ENCODE measurements around the gene RBM38.
"Not testable (repeated sequence)": the region's sequence is repeated elsewhere in the genome, so short reads cannot be mapped to it uniquely, and the experiment has no call there.

The RBM38 gene

GRCh38 chr20:57390604-57391438 lies at the start of gene RBM38:
TSS of gene RBM38 (plus strand) at chr20:57391396. CDS start at chr20:57391582, 186 bp downstream.
- H3K36me3 ChIP-seq (ENCODE audit: control insufficient read depth, insufficient read depth, low read length, severe bottlenecking) = peaks cover 8% of the 10 kb centered on the region
- DNase-seq (ENCODE audit: low read depth) = peak; percentile 85
- H3K4me3 ChIP-seq (ENCODE audit: low read length) = peak within 1 kb of the TSS; percentile 86
- no peaks in the 10 kb centered on the region for H3K9me3 ChIP-seq (ENCODE audit: control insufficient read depth, low read length)
- peaks cover 42% of the 10 kb centered on the region for H3K4me1 ChIP-seq (ENCODE audit: control insufficient read depth, insufficient read depth, low read length)
- H3K9ac ChIP-seq (ENCODE audit: low read length) = peak within 1 kb of the TSS; percentile 83
- no peaks in the 10 kb centered on the region for H3K27me3 ChIP-seq (replicated peaks; ENCODE audit: control insufficient read depth, insufficient read depth, low read length)

GRCh38 chr20:57341663-57342062 lies 49.5 kb upstream of the RBM38 start:
- peaks cover 2% of the 10 kb centered on the region for H3K4me1 ChIP-seq (ENCODE audit: control insufficient read depth, insufficient read depth, low read length)
- H3K9me3 ChIP-seq (ENCODE audit: control insufficient read depth, low read length) = no peaks in the 10 kb centered on the region
- no peaks in the 10 kb centered on the region for H3K36me3 ChIP-seq (ENCODE audit: control insufficient read depth, insufficient read depth, low read length, severe bottlenecking)
- H3K9ac ChIP-seq (ENCODE audit: low read length) = no peak overlapping the region
- no peak overlapping the region for H3K4me3 ChIP-seq (ENCODE audit: low read length)
- no peaks in the 10 kb centered on the region for H3K27me3 ChIP-seq (replicated peaks; ENCODE audit: control insufficient read depth, insufficient read depth, low read length)
- no peak for DNase-seq (ENCODE audit: low read depth)

GRCh38 chr20:57342829-57343228 lies 48.4 kb upstream of the RBM38 start:
- Histone ChIP-seq H3K27me3 (replicated peaks; ENCODE audit: control insufficient read depth, insufficient read depth, low read length) (no peaks in the 10 kb centered on the region), H3K9ac (ENCODE audit: low read length) (no peak overlapping the region), H3K4me1 (ENCODE audit: control insufficient read depth, insufficient read depth, low read length) (peaks cover 2% of the 10 kb centered on the region), H3K36me3 (ENCODE audit: control insufficient read depth, insufficient read depth, low read length, severe bottlenecking) (no peaks in the 10 kb centered on the region), H3K4me3 (ENCODE audit: low read length) (no peak overlapping the region), H3K9me3 (ENCODE audit: control insufficient read depth, low read length) (no peaks in the 10 kb centered on the region)
- no peak for DNase-seq (ENCODE audit: low read depth)

- H3K4me3 ChIP-seq (ENCODE audit: low read length) = no peak overlapping the region
Measured at GRCh38 chr20:57346477-57346876, 44.7 kb upstream of the RBM38 start.

GRCh38 chr20:57347393-57347792 lies 43.8 kb upstream of the RBM38 start:
- Histone ChIP-seq H3K4me1 (ENCODE audit: control insufficient read depth, insufficient read depth, low read length) (peaks cover 10% of the 10 kb centered on the region), H3K4me3 (ENCODE audit: low read length) (no peak overlapping the region), H3K9me3 (ENCODE audit: control insufficient read depth, low read length) (no peaks in the 10 kb centered on the region), H3K9ac (ENCODE audit: low read length) (no peak overlapping the region), H3K36me3 (ENCODE audit: control insufficient read depth, insufficient read depth, low read length, severe bottlenecking) (no peaks in the 10 kb centered on the region), H3K27me3 (replicated peaks; ENCODE audit: control insufficient read depth, insufficient read depth, low read length) (no peaks in the 10 kb centered on the region)
- no peak for DNase-seq (ENCODE audit: low read depth)

More at GRCh38 chr20:57346477-57346876, 44.7 kb upstream of the RBM38 start:
- DNase-seq (ENCODE audit: low read depth) = peak; percentile 94
- no peaks in the 10 kb centered on the region for H3K9me3 ChIP-seq (ENCODE audit: control insufficient read depth, low read length)
- no peak overlapping the region for H3K9ac ChIP-seq (ENCODE audit: low read length)
- no peaks in the 10 kb centered on the region for H3K36me3 ChIP-seq (ENCODE audit: control insufficient read depth, insufficient read depth, low read length, severe bottlenecking)
- H3K4me1 ChIP-seq (ENCODE audit: control insufficient read depth, insufficient read depth, low read length) = peaks cover 2% of the 10 kb centered on the region
- H3K27me3 ChIP-seq (replicated peaks; ENCODE audit: control insufficient read depth, insufficient read depth, low read length) = no peaks in the 10 kb centered on the region

GRCh38 chr20:57348200-57348921 lies 42.8 kb upstream of the RBM38 start:
- not testable (repeated sequence) for H3K9me3 ChIP-seq (ENCODE audit: control insufficient read depth, low read length); H3K27me3 ChIP-seq (replicated peaks; ENCODE audit: control insufficient read depth, insufficient read depth, low read length); H3K9ac ChIP-seq (ENCODE audit: low read length); H3K36me3 ChIP-seq (ENCODE audit: control insufficient read depth, insufficient read depth, low read length, severe bottlenecking); DNase-seq (ENCODE audit: low read depth); H3K4me3 ChIP-seq (ENCODE audit: low read length)
- peaks cover 16% of the 10 kb centered on the region for H3K4me1 ChIP-seq (ENCODE audit: control insufficient read depth, insufficient read depth, low read length)

- H3K36me3 ChIP-seq (ENCODE audit: control insufficient read depth, insufficient read depth, low read length, severe bottlenecking); H3K9ac ChIP-seq (ENCODE audit: low read length); H3K4me3 ChIP-seq (ENCODE audit: low read length); H3K9me3 ChIP-seq (ENCODE audit: control insufficient read depth, low read length); H3K27me3 ChIP-seq (replicated peaks; ENCODE audit: control insufficient read depth, insufficient read depth, low read length); DNase-seq (ENCODE audit: low read depth): not testable (repeated sequence)
- peaks cover 16% of the 10 kb centered on the region for H3K4me1 ChIP-seq (ENCODE audit: control insufficient read depth, insufficient read depth, low read length)
Measured at GRCh38 chr20:57348922-57349574, 42.1 kb upstream of the RBM38 start.

GRCh38 chr20:57350081-57350710 lies 41.0 kb upstream of the RBM38 start:
- Histone ChIP-seq H3K9ac (ENCODE audit: low read length) (no peak overlapping the region), H3K4me3 (ENCODE audit: low read length) (no peak overlapping the region), H3K27me3 (replicated peaks; ENCODE audit: control insufficient read depth, insufficient read depth, low read length) (no peaks in the 10 kb centered on the region), H3K36me3 (ENCODE audit: control insufficient read depth, insufficient read depth, low read length, severe bottlenecking) (peaks cover 6% of the 10 kb centered on the region), H3K9me3 (ENCODE audit: control insufficient read depth, low read length) (no peaks in the 10 kb centered on the region), H3K4me1 (ENCODE audit: control insufficient read depth, insufficient read depth, low read length) (peaks cover 16% of the 10 kb centered on the region)
- peak; percentile 7 for DNase-seq (ENCODE audit: low read depth)

GRCh38 chr20:57350726-57351041 lies 40.5 kb upstream of the RBM38 start:
- DNase-seq (ENCODE audit: low read depth); H3K36me3 ChIP-seq (ENCODE audit: control insufficient read depth, insufficient read depth, low read length, severe bottlenecking): not testable (repeated sequence)
- H3K4me3 ChIP-seq (ENCODE audit: low read length) = peak overlapping the region; percentile 100

GRCh38 chr20:57351042-57351783 lies 40.0 kb upstream of the RBM38 start, which contains the start of gene RAE1:
TSS of gene RAE1 (plus strand) at chr20:57351255. CDS start at chr20:57354039, 2,784 bp downstream.
- no peaks in the 10 kb centered on the region for H3K9me3 ChIP-seq (ENCODE audit: control insufficient read depth, low read length)
- H3K4me1 ChIP-seq (ENCODE audit: control insufficient read depth, insufficient read depth, low read length) = peaks cover 16% of the 10 kb centered on the region
- peak within 1 kb of the TSS; percentile 98 for H3K9ac ChIP-seq (ENCODE audit: low read length)
- peak within 1 kb of the TSS; percentile 100 for H3K4me3 ChIP-seq (ENCODE audit: low read length)
- no peaks in the 10 kb centered on the region for H3K27me3 ChIP-seq (replicated peaks; ENCODE audit: control insufficient read depth, insufficient read depth, low read length)
- H3K36me3 ChIP-seq (ENCODE audit: control insufficient read depth, insufficient read depth, low read length, severe bottlenecking) = peaks cover 6% of the 10 kb centered on the region
- peak; percentile 98 for DNase-seq (ENCODE audit: low read depth)

More at GRCh38 chr20:57350726-57351041, 40.5 kb upstream of the RBM38 start:
- H3K9me3 ChIP-seq (ENCODE audit: control insufficient read depth, low read length); H3K27me3 ChIP-seq (replicated peaks; ENCODE audit: control insufficient read depth, insufficient read depth, low read length): not testable (repeated sequence)
- H3K4me1 ChIP-seq (ENCODE audit: control insufficient read depth, insufficient read depth, low read length) = peaks cover 16% of the 10 kb centered on the region
- peak overlapping the region; percentile 98 for H3K9ac ChIP-seq (ENCODE audit: low read length)

Measured in adipocyte (in vitro differentiated cells).